NCI-H1694 treated with DMSO at 0.1 percent for 48 hours (cell line): ENCODE data around the gene LSM14B.
A peak's percentile ranks its signal among the peaks of the same experiment; 100 is the strongest.
"Not testable (repeated sequence)": the region's sequence is repeated elsewhere in the genome, so short reads cannot be mapped to it uniquely, and the experiment has no call there.

Experiments used
- DNase-seq: peaks from one replicate; lab custom pipeline; 2025; lab: John Stamatoyannopoulos, UW

LSM14B gene

DNA sequence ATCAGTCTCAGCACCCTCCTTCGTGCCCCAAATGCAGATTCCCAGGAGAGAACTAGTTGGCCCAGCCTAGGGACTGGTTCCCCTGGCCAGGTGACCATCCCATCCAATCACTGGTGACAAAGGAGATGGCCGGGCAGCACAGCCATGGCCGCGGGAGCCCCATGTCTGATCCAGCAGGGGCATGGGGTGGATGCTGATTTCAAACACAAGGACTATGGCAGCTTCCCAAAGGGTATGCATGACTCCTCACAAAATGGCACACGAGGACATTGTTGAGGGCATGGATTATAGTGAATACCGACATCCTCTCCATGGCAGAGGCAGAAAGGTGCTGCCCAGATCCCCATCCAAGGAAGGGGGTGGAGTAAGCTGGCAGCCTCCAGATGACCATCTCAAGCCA, 9.9 kb upstream of the LSM14B start:
- no peak for DNase-seq

DNA sequence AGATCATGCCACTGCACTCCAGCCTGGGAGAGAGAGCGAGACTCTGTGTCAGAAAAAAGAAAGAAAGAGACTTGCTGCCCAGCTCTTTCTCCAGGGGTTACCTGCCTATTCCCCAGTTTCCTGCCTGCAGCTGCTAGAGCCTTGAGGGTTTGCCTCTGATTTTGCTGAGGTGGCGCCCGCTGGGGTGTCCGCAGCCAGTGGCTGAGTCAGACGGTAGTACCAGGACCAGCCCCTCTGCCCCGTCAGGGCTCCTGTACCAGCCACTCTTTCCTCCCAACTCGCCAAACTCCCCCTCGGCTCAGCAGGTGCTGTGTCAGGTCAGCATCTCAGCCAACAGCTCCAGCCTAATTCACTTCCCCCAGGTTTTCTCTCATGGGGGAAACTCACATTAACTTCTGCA, 7.4 kb upstream of the LSM14B start:
- DNase-seq, result no peak

DNA sequence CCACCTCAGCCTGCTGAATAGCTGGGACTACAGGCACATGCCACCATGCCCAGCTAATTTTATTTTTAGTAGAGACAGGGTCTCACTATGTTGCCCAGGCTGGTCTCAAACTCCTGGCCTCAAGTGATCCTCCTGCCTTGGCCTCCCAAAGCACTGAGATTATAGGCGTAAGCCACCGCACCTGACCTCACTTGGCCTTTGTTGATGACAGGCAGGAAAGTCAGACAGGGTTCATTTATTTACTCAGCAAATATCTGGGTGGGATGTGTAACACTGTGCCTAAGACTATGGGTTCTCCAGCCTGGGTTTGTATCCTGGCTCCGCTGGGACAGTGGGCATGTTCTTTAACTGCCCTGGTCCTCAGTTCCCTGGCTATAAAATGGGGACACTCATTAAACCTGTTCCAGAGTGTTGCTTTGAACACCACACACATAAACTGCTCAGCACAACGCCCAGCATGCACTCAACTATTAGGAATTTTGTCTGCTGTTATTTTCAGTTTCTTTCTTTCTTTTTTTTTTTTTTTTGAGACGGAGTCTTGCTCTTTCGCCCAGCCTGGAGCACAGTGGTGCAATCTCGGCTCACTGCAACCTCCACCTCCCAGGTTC, 6.4 kb upstream of the LSM14B start:
- not testable (repeated sequence) for DNase-seq

DNA sequence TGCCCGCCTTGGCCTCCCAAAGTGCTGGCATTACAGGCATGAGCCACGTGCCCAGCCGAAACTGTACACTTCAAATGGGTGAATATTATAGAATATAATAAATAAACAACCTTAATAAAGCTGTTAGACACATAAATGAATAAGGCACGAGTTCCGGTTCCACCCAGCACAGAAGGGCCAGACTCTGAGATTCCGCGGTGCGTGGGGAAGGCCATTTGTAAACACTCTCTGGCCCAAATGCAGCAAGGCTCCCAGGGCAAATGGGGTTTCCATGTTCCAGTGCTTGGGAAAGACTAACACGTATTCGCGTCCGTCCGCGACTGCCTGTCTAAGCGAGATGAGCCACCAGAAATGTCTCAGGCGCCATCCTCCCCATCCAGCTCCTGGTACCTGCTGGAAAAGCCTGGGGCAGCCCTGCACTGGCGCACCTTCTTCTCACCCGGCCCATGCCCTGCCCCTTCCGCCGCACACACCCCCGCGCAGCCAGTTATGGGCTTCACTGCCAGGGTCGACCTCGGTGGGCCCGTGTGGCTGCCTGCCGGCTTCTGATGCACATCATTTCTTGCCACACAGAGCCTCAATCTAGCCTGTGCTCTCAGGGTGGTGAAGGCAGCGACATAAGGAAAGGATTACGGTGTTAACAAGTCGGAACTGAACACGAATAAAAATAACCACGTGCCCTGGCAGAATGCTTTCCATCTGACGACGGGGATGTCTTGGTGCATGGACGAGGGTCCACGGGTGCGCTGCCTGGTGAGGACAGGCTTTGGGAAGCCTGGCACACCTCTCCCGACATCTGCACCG, 5.5 kb upstream of the LSM14B start:
- no peak for DNase-seq

DNA sequence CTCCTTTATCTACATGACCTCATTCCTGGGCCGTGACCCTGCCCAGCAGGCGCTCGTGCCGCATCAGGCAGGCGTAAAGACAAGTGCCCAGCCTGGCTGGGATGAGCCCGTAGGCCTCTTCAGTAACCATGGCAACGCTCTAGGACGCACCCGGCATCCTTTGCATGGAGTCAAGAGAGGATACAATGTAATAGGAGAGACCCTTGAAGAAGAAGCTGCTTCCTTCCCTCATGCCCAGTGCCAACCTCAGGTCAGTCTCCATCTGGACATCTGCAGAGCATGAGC, 5.0 kb upstream of the LSM14B start:
- no peak for DNase-seq

DNA sequence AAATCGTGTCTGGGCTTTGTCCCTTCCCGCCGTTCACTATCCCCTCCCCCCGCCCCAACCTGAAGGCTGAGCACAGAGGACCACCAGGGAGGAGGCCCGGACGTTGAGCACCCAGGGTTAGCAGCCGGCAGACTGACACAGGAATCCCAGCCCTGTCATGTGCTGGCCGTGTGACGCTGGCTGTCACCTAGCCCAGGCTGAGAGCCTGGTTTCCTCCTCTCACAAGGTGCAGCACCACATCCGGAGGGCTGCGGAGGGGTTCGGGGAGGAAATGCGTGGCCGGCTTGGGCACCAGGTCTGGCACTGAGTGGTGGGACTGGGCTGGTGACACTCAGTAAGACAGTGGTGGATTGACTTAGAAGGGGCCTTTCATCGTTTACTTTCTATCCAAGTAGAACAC, 4.6 kb upstream of the LSM14B start:
- DNase-seq, result no peak

DNA sequence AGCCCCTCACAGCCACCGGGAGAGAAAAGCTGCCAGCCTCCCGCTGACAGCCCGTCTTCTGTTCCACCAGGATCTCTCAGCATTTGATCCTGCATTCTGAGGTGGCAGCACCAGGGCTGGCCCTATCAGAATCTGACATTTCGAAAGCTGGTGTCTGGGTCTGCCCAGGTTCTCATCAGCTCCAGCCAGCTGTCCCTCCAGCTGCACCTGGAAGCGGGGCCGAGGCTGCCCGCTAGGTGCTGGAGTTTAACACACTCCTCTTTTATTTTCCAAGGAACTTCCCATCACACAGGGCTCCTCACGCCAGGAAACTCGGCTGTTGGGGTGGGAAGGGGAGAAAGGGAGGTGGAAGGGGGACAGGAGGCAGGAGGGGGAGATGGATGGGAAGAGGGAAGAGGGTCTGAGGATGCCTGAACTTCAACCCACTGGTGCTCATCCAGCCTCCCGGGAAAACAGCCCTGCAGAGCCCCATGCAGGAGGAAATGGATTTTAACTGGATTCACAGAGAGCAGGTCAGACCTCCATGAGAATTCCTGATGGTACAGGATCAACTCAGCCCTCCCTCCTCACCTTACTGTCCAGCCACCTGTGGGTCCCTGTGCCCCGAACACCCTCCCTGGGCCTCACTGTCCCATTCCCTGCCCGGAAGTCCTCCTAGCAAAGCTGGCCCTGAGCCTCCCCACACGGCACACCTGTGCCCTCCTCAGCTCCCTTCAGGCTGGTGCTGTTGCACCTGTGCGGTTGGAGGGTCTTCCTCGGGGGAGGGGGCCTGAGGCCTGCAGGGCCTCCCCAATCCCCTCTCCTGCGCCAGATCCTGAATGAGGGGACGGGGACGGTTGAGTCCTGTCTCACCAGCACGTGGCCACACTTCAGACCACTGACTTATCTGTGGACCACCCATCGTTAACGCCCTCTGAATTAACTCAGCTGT, 3.9 kb upstream of the LSM14B start:
- DNase-seq, result no peak

DNA sequence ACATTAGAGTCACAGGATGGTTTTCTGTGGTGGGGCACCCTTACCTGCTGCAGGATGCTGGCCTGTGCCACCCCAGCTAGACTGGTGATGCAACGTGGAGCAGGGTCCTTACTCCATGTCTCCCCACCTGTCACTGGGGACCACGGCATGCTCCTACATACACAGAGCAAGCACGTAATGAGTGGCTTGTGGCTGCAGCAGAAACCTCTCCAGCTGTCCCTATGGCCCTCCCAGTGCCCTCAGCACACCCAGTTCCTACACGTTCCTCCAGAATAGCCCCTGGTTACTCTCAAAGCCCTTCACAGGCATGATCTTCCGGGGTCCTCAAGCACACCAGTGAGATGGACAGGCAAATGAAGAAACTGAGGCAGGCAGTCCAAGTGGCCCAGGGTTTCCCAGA, 3.2 kb upstream of the LSM14B start:
- DNase-seq, result no peak

DNA sequence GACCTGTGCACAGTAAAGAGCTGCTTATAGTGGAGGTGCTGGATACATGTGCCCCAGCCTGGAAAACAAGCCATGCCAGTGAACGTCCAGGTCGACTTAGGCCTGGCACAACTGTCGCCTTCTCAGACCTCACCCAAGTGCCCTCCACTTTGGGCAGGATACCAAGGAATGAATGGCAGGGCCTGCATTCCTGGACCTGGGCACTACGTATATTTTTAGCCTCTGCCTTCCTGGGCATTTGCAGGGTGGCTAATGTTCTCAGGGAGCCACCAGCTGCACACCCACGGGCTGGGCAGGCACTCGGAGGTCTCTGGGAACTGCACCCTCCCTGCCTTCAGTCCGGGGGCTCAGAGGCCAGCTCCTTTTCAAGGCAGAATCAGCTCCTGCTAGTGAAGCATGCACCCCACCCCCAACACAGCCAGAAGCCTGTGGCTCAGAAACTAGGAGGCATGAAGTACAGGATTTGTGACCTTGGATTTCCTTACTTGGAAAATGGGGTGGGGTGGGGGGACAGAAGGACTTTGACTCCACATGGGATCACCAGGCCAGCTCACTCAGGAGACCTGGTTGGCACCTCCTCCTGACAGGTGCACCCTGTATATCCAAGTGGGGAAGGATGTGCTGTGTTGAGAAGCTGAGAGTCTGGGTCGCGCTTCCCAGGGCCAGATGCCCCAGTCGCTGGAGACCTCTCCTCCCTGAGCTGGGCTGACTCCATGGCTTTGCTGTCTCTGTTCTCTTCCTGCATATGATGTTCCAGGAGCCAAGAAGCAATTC, 2.5 kb upstream of the LSM14B start:
- no peak for DNase-seq

DNA sequence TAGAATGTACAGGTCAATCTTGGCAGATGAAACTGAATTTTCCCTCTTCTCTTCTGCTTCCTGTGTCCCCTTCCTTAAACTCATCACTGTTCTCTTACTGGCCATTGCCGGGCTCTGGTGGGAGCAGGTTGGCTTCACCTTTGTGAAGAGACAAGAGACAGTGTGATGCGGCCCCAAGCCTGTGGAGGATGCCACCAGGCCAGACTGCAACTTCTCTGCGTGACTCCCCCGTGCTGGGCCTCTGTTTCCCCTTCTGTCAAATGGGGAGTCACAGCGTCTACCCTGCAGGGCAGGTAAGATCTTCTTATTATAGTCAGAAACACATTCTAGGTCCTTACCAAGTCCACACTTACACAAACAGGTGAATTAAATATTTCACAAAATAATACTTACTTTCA, 1.9 kb upstream of the LSM14B start:
- DNase-seq, result no peak

DNA sequence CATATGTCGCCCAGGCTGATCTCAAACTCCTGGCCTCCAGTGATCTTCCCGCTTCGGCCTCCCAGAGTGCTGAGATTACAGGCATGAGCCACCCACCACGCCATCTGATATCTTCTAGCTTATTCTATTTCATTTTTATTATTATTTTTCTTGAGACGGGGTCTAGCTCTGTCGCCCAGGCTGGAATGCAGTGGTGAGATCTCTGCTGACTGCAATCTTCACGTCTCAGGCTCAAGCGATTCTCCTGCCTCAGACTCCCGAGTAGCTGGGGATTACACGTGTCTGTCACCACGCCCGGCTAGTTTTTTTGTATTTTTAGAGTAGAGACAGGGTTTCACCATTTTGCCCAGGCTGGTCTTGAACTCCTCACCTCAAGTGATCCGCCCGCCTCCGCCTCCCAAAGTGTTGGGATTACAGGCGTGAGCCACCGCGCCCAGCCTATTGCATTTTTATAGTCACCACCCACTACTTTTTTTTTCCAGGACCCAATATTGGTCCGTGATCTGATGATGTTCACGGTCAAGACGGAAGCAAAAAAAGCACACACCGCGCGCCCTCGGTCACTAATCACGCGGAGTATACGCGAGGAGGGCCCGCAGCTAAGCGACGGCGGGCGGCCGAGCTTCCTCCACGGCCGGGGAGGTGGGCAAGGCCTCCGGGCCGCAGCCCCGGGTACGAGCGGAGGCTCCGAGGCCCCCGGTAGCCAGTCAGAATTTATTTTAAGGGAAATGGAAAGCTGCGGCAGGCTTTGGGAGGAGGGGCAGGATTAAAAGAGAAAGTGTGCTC, 1.1 kb upstream of the LSM14B start:
- no peak for DNase-seq

DNA sequence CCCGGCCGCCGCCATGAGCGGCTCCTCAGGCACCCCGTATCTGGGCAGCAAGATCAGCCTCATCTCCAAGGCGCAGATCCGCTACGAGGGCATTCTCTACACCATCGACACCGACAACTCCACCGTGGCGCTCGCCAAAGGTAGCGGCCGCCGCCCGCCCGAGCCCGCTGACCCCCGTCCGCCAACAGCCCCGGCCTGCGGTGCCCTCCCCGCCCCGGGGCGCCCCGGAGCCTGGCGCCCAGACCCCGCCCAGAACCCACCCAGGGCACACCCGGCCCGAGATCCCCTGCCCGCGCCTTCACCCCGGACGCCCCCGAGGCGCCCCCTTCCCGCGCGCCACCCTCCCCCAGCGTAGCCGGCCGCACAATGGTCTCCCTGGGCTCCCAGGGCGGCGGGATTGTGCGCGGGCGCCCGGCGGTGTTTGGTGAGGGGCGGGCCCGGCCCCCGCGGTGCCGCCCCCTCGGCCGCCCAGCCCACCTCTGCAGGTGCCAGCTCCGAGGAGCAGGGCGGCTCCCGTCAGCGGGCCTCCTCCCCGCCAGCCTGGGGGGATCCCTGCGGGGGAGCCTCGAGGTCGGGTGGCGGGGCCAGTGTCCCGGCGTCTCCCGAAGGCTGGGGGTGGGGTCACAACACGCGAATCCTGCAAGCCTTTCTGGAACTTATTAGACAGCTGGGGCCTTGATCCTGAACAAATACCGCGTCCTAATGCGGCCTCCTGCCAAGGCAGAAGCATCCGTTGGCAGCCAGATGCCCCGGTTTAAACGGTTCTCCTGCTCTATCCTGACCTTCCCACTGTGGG, 577 bp downstream of the LSM14B start:
- peak; percentile 51 for DNase-seq

DNA sequence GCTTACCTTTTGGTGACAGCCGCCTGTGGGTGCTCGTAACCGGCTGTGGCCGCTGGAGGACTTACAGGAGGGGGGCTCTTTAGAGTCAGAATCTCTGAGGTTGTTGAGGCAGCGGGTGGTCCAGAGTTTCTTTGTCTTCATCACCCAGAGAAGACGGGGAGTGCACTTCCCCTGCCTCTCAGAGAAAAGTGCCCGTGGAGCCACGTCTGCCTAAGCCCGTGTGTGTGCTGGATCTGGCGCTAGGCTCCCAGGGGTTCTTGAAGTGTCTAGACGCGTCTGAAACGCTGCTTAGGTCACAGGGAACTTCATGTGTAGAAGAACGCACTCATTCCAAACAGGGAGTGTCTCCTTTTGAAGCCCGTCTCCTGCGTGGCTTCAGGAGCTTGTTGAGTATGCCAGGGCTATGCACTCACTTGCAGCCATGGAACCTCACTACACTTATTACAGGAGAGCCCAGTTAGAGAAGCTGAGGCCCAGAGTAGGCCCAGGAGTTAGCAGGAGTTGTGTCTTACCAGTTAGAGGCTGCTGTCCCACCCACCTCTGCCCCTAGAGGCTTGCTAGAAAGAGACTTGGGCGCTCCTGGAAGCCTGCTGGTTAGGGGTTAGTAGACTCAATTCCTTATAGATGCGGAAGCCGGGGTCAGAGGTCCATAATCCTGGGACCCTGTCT, 1.3 kb downstream of the LSM14B start:
- DNase-seq, result no peak

DNA sequence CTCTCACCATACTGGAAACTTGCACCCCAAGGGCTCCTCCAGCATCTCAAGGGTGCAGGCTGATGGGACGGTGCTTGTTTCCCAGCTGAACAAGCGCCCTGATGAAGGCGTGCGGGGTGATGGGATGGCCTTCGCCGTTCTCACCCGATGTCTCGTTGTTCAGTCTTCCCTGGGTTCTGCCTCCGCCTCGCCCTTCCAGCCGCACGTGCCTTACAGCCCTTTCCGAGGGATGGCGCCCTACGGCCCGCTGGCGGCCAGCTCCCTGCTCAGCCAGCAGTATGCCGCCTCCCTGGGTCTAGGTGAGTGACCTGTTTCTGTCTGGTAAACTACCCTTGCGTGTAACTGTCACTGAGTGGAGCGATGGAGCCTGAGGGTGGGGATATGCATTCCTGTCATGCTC, 3.9 kb downstream of the LSM14B start:
- no peak for DNase-seq

DNA sequence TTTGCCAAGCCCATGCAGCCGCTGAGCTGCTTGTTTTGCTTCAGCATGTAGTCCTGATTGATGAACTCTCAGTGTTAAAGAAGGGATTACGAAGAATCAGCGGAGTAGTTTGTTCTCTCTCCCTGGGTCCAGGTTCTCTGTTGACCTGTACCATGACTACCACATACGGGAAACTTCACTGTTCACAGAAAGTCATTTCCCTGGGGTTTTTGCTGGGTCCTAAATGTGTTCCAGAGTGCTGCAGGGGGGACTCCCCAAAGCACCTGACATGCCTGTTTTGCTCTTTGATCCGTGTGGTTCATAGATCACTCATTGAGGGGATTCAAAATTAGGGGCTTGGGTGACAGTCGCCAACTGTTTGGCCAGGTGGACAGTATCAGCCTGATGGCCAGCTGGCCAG, 5.5 kb downstream of the LSM14B start:
- no peak for DNase-seq

DNA sequence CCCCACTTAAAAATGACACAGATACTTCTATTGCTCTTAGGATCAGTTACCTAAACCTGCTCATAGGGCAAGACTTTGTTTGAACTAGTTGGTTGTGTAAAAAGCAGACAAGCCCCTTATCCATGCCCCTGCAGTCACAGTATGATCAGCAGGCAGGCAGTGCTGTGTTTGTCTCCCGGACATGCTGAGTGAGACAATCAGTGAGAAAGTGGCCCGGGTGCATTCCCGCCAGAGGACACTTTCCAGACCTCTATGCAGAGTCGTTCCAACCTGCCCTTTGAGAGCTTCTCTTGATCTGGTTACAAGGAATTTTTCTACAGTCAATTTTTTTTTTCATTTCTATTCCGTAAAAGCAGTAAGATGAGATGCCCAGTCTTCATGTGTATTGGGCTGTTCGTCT, 6.2 kb downstream of the LSM14B start:
- no peak for DNase-seq

DNA sequence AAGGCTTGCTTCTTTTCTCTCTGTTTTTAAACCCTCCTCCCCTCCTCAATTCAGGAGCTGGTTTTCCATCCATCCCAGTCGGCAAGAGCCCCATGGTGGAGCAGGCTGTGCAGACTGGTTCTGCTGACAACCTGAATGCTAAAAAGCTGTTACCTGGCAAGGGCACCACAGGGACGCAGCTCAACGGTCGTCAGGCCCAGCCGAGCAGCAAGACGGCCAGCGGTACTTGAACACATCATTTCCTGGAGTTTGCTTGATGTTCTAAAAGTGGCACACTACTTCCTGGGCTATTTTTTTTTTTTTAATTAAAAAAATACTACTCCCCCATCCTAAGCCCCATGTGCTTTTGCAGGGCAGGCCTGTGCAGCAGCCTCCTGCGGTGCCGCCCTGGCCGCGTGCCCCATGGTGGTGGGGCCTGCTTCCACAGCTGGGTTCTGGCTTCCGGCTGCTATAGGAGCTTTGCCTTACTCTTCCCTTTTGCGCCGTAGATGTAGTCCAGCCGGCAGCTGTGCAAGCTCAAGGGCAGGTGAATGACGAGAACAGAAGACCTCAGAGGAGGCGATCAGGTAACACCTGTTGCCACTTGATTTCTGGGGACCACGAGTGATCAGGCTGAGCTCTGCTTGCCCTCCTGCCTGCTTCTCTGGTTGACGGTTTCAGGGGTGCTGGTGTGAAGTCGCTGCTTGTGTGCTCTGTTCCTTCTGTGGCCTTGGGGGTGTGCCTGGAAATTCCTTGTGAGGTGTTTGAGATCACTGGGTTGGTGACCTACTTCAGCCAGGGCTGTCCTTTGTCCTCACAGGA, 7.7 kb downstream of the LSM14B start:
- DNase-seq, result no peak

DNA sequence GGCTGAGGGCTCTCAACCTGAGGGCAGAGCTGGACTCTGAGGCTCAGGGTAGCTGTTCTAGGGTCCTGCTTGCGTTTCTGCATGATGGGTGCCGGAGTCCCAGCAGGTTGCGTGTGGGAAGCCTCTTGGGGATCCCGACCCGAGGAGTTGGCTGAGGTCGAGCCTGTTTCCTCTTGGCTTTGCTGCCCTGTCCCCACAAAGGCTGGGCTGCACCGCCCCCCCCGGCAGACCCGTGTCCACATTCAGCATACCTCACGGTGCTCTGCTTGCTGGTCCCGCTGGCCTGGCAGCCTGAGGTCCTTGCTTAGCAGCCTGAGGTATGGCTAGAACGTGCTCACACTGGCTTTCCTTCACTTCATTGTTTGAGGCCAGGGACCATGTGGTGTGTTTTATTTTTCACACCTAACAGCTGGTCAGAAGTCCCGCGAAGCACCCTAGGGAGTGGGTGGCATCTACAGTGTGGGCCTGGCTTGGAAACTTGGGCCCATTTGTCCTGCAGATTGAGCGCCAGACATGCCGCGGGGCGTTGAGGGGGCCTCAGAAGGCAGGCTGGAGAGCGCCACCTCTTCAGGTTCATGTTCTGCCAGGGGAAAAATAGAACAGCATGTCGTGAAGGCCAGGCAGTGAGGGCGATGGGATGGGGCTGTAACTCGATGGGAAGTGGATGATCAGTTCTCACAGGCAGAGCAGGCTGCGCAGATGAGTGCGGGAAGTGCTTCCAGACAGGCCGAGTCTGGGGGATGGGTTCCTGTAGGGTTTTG, 9.5 kb downstream of the LSM14B start:
- no peak for DNase-seq

DNA sequence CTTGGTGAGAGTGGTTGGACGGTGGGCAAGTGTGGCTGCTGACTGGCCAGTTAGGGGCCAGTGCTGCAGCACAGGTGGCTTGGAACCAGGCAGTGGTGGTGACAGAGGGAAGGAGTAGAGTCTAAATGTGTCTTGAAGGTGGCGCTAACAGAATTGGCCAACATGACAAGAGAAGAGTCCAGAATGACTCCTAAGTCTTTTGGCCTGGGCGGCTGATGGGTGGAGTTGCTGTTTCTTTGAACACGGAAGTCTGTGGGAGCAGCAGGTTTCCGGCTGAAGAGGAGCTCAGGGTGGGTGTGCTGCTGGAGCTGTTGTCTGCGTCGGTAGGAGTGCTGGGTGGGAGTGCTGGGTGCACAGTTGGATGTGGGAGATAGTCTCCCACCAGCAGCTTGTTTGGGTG, 10.1 kb downstream of the LSM14B start:
- no peak for DNase-seq
